VCaP (cell line): ENCODE results near the gene CDPF1.

Experiments
- H3K27ac ChIP-seq: fragments of 450-650 bp; 2 replicates; pipeline ENCODE4 v1.5.1; 2017
- TF ChIP-seq, protein P1 (sequence below): fragments of 450-650 bp; conservative IDR thresholded peaks from 2 replicates; pipeline ENCODE4 v1.5.1; 2017; ENCODE audit warnings: mild to moderate bottlenecking, moderate library complexity

CDPF1 gene

DNA sequence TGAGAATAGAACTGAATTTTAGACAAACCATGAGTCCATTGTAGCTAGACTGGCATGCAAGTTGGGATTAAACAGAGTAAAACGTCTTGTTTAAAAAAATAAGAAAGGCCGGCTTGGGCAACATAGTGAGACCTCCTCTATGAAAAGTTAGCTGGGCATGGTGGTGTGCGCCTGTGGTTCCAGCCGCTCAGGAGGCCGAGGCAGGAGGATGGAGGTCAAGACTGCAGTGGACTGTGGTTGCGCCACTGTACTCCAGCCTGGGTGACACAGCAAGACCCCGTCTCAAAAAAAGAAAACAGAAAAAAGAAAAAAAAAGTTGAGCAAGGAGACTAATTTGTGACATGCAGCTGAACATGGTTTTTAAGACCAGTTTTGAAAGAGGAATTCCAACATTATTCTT lies 23.5 kb downstream of the CDPF1 start:
- H3K27ac ChIP-seq, result no peak overlapping the region
- TF ChIP-seq, protein P1, sequence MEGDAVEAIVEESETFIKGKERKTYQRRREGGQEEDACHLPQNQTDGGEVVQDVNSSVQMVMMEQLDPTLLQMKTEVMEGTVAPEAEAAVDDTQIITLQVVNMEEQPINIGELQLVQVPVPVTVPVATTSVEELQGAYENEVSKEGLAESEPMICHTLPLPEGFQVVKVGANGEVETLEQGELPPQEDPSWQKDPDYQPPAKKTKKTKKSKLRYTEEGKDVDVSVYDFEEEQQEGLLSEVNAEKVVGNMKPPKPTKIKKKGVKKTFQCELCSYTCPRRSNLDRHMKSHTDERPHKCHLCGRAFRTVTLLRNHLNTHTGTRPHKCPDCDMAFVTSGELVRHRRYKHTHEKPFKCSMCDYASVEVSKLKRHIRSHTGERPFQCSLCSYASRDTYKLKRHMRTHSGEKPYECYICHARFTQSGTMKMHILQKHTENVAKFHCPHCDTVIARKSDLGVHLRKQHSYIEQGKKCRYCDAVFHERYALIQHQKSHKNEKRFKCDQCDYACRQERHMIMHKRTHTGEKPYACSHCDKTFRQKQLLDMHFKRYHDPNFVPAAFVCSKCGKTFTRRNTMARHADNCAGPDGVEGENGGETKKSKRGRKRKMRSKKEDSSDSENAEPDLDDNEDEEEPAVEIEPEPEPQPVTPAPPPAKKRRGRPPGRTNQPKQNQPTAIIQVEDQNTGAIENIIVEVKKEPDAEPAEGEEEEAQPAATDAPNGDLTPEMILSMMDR, result no peak

DNA sequence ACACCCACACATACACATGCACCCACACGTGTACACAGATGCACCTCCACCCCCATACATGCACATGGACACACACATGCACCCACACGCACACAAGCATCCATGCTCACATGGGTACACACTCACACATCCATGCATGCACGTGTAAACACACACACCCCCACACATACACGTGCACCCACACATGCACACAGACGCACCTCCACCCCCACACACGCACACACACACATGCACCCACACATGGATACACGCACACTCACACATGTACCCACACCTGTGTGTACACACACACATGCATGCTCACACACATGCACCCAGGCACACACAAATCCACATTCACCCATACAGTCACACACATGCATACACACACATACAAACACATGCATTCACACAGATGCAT lies 24.5 kb downstream of the CDPF1 start:
- TF ChIP-seq, protein P1, result no peak
- H3K27ac ChIP-seq, result no peak overlapping the region

DNA sequence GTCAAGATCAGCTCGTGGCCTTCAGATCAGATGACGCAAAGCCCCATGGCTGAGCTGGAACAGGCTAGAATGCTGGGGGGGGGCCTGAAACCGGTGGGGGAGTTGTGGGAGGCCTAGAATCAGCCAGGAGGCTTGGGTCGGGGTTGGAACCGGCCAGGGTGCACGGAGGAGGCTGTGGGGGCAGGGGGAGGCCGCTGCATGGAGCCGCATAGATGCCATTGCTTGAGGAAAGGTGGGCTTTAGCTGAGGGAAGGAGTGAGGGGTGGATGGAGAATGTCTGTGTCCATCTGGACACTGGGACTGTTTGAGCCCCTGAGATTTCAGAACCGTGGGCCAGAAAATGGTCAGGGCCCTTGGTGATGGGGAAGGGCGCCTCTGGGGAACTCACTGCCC lies 25.2 kb downstream of the CDPF1 start:
- no peak overlapping the region for H3K27ac ChIP-seq
- TF ChIP-seq, protein P1, result no peak

DNA sequence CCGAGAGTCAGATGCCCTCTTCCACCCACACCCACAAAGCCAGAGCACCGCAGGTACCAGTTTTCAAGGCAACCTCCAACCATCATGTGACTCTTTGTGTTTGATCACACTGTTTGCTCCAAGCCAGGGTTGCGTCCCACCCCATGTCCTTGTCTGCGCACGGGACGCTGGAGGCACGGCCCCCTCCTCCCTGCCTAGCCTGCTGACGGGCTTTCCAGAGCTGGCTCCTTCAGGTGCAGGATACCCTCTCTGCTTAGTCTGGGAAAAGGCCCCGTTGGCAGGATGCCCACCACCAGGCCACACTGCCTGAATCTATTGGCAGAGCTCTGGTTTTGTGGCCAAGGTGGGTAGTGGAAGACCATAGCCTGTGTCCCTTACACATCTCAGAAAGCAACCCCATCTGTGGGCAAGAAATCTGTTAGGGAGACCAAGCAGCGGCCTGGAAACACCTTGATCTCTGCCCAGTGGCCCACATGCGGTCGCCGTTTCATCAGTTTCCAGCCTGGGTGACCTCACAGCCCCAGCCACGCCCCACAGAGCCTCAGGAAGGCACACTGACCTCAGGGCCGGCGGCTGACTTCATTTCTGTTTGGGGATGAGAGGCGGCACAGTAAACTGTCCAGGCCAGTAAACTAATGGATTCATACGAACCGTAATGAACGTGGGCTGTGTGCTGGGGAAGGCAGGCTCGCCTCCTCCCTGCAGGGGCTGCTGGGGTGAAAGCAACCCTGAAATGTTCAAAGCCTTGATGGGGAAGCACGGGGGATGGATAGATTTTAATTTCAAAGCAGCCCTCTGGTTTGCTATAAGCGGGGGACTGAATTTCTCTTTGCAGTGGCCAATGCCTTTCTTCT lies 25.8 kb downstream of the CDPF1 start:
- H3K27ac ChIP-seq, result no peak overlapping the region
- TF ChIP-seq, protein P1, result no peak

DNA sequence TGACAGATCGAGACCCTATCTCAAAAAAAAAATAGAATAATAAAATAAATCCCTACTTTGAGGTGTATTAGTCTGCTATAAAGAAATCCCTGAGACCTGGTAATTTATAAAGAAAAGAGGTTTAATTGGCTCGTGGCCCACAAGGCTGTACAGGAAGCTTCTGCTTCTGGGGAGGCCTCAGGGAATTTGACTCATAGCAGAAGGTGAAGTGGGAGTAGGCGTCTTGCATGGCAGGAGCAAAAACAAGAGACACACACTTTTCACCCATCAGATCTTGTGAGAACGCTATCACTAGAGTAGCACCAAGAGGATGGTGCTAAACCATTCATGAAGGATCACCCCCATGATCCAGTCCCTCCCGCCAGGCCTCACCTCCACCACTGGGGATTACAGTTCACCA lies 29.2 kb downstream of the CDPF1 start:
- no peak overlapping the region for H3K27ac ChIP-seq
- TF ChIP-seq, protein P1, result no peak

DNA sequence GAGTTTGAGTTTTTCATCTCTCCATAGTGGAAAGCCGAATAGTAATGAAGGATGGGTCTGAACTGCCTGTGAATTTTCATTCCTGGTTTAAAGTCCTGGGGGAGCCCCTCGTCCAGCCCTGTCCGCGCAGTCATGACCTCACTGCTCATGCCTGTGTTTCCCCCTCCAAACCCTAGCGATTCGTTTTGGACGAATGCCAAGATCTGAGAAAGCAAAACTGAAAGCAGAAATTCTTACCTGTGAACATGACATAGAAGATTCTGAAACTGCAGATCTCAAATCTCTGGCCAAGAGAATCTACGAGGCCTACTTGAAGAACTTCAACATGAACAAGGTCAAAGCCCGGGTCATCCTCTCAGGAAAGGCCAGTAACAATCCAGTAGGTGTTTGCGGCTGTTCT lies 30.5 kb downstream of the CDPF1 start:
- TF ChIP-seq, protein P1, result no peak
- H3K27ac ChIP-seq, result no peak overlapping the region

DNA sequence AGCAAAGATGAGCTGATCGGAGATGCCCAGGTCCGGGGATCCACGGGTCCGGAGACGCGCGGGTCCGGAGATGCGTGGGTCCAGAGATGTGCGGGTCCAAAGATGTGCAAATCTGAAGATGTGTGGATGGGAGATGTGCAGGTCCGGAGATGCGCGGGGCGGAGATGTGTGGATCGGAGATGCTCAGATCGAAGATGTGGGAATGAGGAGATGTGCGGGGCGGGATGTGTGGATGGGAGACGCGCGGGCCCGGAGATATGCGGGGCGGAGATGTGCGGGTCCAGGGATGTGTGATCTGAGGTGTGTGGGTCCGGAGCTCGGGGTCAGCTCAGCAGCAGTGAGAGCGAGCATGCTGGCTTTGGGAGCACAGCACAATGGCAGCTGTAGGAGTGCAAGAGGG lies 35.5 kb downstream of the CDPF1 start:
- TF ChIP-seq, protein P1, result no peak
- no peak overlapping the region for H3K27ac ChIP-seq
